Esophagus squamous epithelium (tissue), 5 donors: ENCODE measurements around the gene GEMIN4. TPM values are rescaled to one million over a fixed set of nuclear protein-coding genes. Genes with fewer than 3 reads are reported as not detected.

Experiments
- DNase-seq: peaks from one replicate; lab custom pipeline; 2025; lab: John Stamatoyannopoulos, UW
- H3K27ac ChIP-seq, 4 donors: fragments of 200-600 bp; sonication (generic); one replicate each; pipeline ENCODE4 v1.5.1; 2016 to 2019; ENCODE audit warnings: mild to moderate bottlenecking in 1 of 4
- H3K27me3 ChIP-seq, 4 donors: fragments of 200-600 bp; sonication (generic); 1 replicate in 3 of 4; 2 replicates in 1 of 4; pipeline versions ENCODE4 v1.5.1 to v1.6.0; 2017 to 2021; ENCODE audit warnings: antibody characterized with exemption in 1 of 4
- H3K36me3 ChIP-seq, 3 donors: fragments of 200-600 bp; sonication (generic); one replicate each; pipeline ENCODE4 v1.5.1; 2016 to 2019
- H3K4me1 ChIP-seq, 3 donors: fragments of 200-600 bp; sonication (generic); one replicate each; pipeline ENCODE4 v1.5.1; 2017 to 2019
- H3K4me3 ChIP-seq, 4 donors: fragments of 200-600 bp; sonication (generic); 1 replicate in 3 of 4; 2 replicates in 1 of 4; pipeline ENCODE4 v1.5.1; 2016 to 2019; ENCODE audit warnings: mild to moderate bottlenecking in 2 of 4, moderate library complexity in 1 of 4
- H3K9me3 ChIP-seq, 3 donors: fragments of 200-600 bp; sonication (generic); one replicate each; pipeline ENCODE4 v1.5.1; 2016 to 2019
- POLR2A ChIP-seq, 4 donors: fragments of 450-650 bp; IDR thresholded peaks; one replicate each; pipeline ENCODE4 v1.6.1; 2017; ENCODE audit warnings: antibody characterized with exemption in 4 of 4, mild to moderate bottlenecking in 4 of 4, moderate library complexity in 3 of 4
- WGBS, 2 donors: methylation state at CpG; one replicate each; pipeline ENCODE4 v1.1.5; 2018; 5-methylcytosine and 5-hydroxymethylcytosine counted together
- intact Hi-C: fragments of 100-400 bp; cut with DNase I; formaldehyde crosslinking; loops from one replicate; pipeline ENCODE4 v1.15.0; 2022
- total RNA-seq, 4 donors: library from RNA; depleted of rRNA; stranded (reverse); fragments of >200 nt; gene quantifications; one replicate each; pipeline ENCODE4 v1.1.0, GENCODE V29; 2016
- TF ChIP-seq, protein P1 (sequence below), 6 experiments: fragments of 450-650 bp in 4 of 6; fragments of 200-600 bp in 2 of 6; sonication (generic) in 2 of 6; IDR thresholded peaks; one replicate each; pipeline ENCODE4 v1.5.1; 2016 to 2019; ENCODE audit warnings: antibody characterized with exemption in 6 of 6, mild to moderate bottlenecking in 4 of 6, moderate library complexity in 4 of 6
- donor health status: DM: yes; HTN: yes; CAD: no.

Gene GEMIN4
- total RNA-seq, 4 donors from 2014 or later = 16.6 to 33.0 (median 20.1) TPM

DNA sequence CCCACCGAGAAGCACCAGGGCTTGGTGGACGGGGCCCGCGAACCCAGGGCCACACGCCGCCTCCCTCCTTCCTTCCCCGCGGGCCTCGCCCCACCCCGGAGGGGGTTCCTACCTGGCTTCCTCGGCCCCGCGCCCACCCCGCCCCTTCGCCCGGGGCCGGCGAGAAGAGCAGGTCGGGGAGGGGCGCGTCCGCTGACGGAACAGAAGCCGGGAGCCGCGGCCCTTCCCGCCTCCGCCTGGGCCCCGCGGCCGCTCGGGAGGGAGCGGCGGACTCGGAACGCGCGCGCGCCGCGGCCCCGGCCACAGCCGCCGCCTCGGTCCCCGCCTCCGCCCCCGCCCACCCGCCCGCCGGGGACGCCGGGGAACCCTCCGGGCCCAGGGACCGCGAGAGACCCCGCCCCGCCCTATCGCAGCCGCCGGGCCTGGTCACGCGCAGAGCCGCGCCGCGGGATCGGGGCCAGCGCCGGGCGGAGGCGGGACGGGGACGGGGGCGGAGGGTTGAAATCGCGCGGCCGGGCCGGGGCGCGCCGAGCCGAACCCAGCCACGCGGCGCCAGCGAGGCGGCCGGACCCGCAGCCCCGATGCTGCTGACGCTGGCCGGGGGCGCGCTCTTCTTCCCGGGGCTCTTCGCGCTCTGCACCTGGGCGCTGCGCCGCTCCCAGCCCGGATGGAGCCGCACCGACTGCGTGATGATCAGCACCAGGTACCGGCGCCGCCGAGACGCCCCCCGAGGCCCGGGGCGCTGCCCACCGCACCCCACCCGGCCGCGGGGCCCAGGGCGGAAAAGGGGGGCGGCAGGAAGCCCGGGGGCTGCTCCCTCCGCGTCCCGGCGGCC is 19.8 kb downstream of the GEMIN4 start, which contains the start of gene TLCD3A:
TSS of gene TLCD3A (plus strand) at position 530 of the 835 bp plus-strand sequence. CDS start at position 582, 52 bp downstream.
- TF ChIP-seq POLR2A (IDR thresholded peaks at IDR 0.05) = peak in 2 of 4 donors; percentile 12 to 51
- TF ChIP-seq, protein P1, sequence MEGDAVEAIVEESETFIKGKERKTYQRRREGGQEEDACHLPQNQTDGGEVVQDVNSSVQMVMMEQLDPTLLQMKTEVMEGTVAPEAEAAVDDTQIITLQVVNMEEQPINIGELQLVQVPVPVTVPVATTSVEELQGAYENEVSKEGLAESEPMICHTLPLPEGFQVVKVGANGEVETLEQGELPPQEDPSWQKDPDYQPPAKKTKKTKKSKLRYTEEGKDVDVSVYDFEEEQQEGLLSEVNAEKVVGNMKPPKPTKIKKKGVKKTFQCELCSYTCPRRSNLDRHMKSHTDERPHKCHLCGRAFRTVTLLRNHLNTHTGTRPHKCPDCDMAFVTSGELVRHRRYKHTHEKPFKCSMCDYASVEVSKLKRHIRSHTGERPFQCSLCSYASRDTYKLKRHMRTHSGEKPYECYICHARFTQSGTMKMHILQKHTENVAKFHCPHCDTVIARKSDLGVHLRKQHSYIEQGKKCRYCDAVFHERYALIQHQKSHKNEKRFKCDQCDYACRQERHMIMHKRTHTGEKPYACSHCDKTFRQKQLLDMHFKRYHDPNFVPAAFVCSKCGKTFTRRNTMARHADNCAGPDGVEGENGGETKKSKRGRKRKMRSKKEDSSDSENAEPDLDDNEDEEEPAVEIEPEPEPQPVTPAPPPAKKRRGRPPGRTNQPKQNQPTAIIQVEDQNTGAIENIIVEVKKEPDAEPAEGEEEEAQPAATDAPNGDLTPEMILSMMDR (IDR thresholded peaks at IDR 0.05) = no peak
- intact Hi-C loops = no loop called here
- peak within 1 kb of the TSS; percentile 90 to 96 (median 93) for H3K27ac ChIP-seq
- WGBS, 2 donors = no CpG with 5 or more reads among the region's 126 CpGs
- no peak for DNase-seq
- peaks cover 20 to 66% (median 25%) of the 10 kb centered on the region in 3 donors for H3K4me1 ChIP-seq
- no peaks in the 10 kb centered on the region for H3K9me3 ChIP-seq
- no peaks in the 10 kb centered on the region for H3K27me3 ChIP-seq
- peak within 1 kb of the TSS; percentile 79 to 98 (median 90) for H3K4me3 ChIP-seq
- H3K36me3 ChIP-seq = peaks cover 0 to 10% (median 0%) of the 10 kb centered on the region in 3 donors

DNA sequence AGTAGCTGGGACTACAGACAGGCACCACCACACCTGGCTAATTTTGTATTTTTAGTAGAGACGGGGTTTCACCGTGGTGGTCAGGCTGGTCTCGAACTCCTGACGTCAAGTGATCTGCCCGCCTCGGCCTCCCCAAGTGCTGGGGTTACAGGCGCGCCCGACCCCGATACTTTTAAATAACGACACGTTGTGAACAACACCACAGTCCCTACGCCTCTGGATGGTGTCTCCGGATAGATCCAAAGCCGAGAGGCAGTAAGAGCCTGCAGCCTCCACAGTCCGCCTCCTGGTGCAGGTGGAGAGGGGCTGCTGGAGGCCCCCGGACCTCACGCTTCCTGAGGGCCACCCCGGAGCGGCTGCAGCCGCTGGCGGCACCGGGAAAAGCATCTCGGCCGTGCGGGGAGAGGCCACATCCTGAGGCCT is 20.4 kb downstream of the GEMIN4 start:
- Histone ChIP-seq H3K9me3 (no peaks in the 10 kb centered on the region), H3K36me3 (peaks cover 0 to 9% (median 0%) of the 10 kb centered on the region in 3 donors), H3K4me3 (peak overlapping the region; percentile 79 to 98 (median 90)), H3K27ac (peak overlapping the region; percentile 90 to 96 (median 93)), H3K27me3 (no peaks in the 10 kb centered on the region), H3K4me1 (peaks cover 20 to 65% (median 25%) of the 10 kb centered on the region in 3 donors)
- intact Hi-C loops = no loop called here
- TF ChIP-seq POLR2A (IDR thresholded peaks at IDR 0.05) = no peak
- TF ChIP-seq, protein P1 (IDR thresholded peaks at IDR 0.05) = no peak
- no peak for DNase-seq
- 11% methylated on average over 13 of the region's 26 CpGs; no CpG with 5 or more reads in 1 of the 2 donors for WGBS, 2 donors

DNA sequence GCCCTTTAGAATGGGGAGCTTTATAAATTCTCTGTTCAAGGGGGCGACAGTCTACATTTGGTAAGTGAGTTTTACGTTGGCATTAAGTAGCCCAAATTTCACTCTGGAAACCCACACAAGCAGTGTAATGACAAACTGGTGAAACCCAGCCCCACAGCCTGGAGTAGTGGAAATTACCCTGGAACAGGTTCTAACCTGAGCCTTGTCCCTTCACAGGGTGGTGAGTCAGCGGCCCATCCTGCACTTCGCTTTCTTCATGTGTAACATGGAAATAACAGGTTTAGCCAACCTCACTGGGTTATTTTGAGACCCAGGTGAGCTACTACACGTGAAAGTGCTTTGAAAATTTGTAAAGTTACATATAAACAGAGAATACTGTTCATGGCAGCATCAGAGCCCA is 23.2 kb downstream of the GEMIN4 start:
- H3K27ac ChIP-seq = peak overlapping the region; percentile 81 to 96 (median 89)
- TF ChIP-seq POLR2A (IDR thresholded peaks at IDR 0.05) = no peak
- TF ChIP-seq, protein P1 (IDR thresholded peaks at IDR 0.05) = no peak
- H3K4me3 ChIP-seq = no peak overlapping the region
- no peak for DNase-seq
- H3K4me1 ChIP-seq = peaks cover 22 to 69% (median 23%) of the 10 kb centered on the region in 3 donors
- no peaks in the 10 kb centered on the region for H3K27me3 ChIP-seq
- 59 to 65% methylated on average over 5 of the region's 5 CpGs for WGBS, 2 donors
- no peaks in the 10 kb centered on the region for H3K9me3 ChIP-seq
- no peaks in the 10 kb centered on the region for H3K36me3 ChIP-seq
- intact Hi-C loops = no loop called here

DNA sequence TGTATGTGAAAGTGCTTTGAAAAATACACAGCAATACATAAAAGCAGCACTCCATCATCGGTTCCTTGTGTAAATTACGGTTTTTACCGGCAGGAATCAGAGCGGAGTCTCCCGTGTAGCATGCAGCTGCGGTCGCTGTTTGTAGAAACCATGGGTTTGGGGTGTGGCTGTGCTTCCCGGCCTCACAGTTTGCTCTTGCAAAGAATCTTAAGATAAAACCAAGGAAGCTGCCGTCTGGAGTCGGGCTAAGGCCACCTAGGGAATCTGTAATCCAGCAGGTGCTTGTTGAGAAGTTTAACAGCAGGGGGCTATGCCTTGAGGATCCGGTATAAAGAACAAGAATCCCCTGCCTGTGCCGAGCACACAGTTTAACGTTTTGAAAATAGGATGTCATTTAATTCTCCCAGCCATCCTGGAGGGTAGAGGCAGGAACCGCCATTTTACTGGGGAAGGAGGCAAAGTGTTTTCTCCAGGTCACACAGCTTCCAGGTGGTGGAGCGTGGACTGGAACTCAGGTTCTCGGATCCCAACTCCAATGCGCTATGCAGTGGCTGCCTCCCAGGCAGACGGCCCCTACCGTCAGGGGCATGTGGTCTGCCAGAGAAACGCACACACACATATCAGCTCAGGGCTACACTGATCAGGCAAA is 25.7 kb downstream of the GEMIN4 start:
- DNase-seq = no peak
- Histone ChIP-seq H3K27ac (peak overlapping the region; percentile 16 to 78 (median 60)), H3K36me3 (no peaks in the 10 kb centered on the region), H3K4me1 (peaks cover 11 to 65% (median 11%) of the 10 kb centered on the region in 3 donors), H3K4me3 (no peak overlapping the region), H3K9me3 (no peaks in the 10 kb centered on the region), H3K27me3 (no peaks in the 10 kb centered on the region)
- TF ChIP-seq, protein P1 (IDR thresholded peaks at IDR 0.05) = no peak
- no peak for TF ChIP-seq POLR2A (IDR thresholded peaks at IDR 0.05)
- intact Hi-C loops = no loop called here
- WGBS, 2 donors = 40 to 56% methylated on average over 15 of the region's 20 CpGs
